OCI-LY1 (cell line): Measurements from ENCODE around the gene DOCK1.

ENCODE experiments used
- H2AFZ ChIP-seq: fragments of 200-600 bp; sonication (generic), shearing (Covaris generic); 2 replicates; pipeline ENCODE4 v1.6.0; 2014; ENCODE audit warnings: antibody characterized with exemption, mild to moderate bottlenecking, low read length
- H3F3A ChIP-seq: fragments of 200-600 bp; sonication (generic), shearing (Covaris generic); 2 replicates; pipeline ENCODE4 v1.6.0; 2014; ENCODE audit warnings: mild to moderate bottlenecking, antibody characterized with exemption, low read length, moderate library complexity; ENCODE audit not compliant: insufficient read depth
- H3K27ac ChIP-seq: fragments of 200-600 bp; sonication (generic); 2 replicates; pipeline ENCODE4 v1.5.1; 2014; ENCODE audit warnings: low read length, mixed run types, mild to moderate bottlenecking, low read depth; ENCODE audit not compliant: poor library complexity, severe bottlenecking
- H3K27me3 ChIP-seq: fragments of 200-600 bp; sonication (generic); 2 replicates; pipeline ENCODE4 v1.6.0; 2014; ENCODE audit warnings: antibody characterized with exemption, mild to moderate bottlenecking, low read length, moderate library complexity; ENCODE audit not compliant: insufficient read depth
- H3K36me3 ChIP-seq: fragments of 200-600 bp; sonication (generic); 2 replicates; pipeline ENCODE4 v1.6.1; 2014; ENCODE audit warnings: mild to moderate bottlenecking, antibody characterized with exemption, low read length, moderate library complexity, mixed read lengths; ENCODE audit not compliant: insufficient read depth
- H3K4me1 ChIP-seq: fragments of 200-600 bp; sonication (generic); 2 replicates; pipeline ENCODE4 v1.5.1; 2014; ENCODE audit warnings: mild to moderate bottlenecking, low read length, moderate library complexity; ENCODE audit not compliant: insufficient read depth, severe bottlenecking
- H3K4me2 ChIP-seq: fragments of 200-600 bp; sonication (generic), shearing (Covaris generic); 2 replicates; pipeline ENCODE4 v1.6.1; 2014; ENCODE audit warnings: low read length
- H3K4me3 ChIP-seq: fragments of 200-600 bp; sonication (generic); 2 replicates; pipeline ENCODE4 v1.5.1; 2014; ENCODE audit warnings: low read length, low read depth, mild to moderate bottlenecking, mixed read lengths; ENCODE audit not compliant: poor library complexity, severe bottlenecking
- H3K79me2 ChIP-seq: fragments of 200-600 bp; shearing (Covaris generic); 2 replicates; pipeline ENCODE4 v1.6.1; 2016; ENCODE audit warnings: mixed run types, low read length, mixed read lengths; ENCODE audit not compliant: insufficient read depth
- H3K9ac ChIP-seq: fragments of 200-600 bp; sonication (generic), shearing (Covaris generic); 2 replicates; pipeline ENCODE4 v1.6.1; 2014; ENCODE audit warnings: mild to moderate bottlenecking, low read length, mixed read lengths
- H3K9me2 ChIP-seq: fragments of 200-600 bp; sonication (generic), shearing (Covaris generic); 2 replicates; pipeline ENCODE4 v1.6.1; 2014; ENCODE audit warnings: low read depth, mild to moderate bottlenecking, low read length, mixed read lengths
- H3K9me3 ChIP-seq: fragments of 200-600 bp; shearing (Covaris generic); 2 replicates; pipeline ENCODE4 v1.6.1; 2014; ENCODE audit warnings: low read length, mixed read lengths
- H4K20me1 ChIP-seq: fragments of 200-600 bp; sonication (generic), shearing (Covaris generic); 2 replicates; pipeline ENCODE4 v1.6.0; 2016; ENCODE audit warnings: mild to moderate bottlenecking, low read length; ENCODE audit not compliant: insufficient read depth
- CTCF ChIP-seq: fragments of 200-600 bp; sonication (generic), shearing (Covaris generic); IDR thresholded peaks from 2 replicates; pipeline ENCODE4 v1.5.1; 2017; ENCODE audit warnings: mild to moderate bottlenecking, antibody characterized with exemption, low read length, moderate library complexity, mixed read lengths
- EZH2 ChIP-seq: fragments of 200-600 bp; sonication (generic), shearing (Covaris generic); IDR thresholded peaks from 2 replicates; pipeline ENCODE4 v1.8.0; 2017; ENCODE audit warnings: borderline replicate concordance, mixed run types, mild to moderate bottlenecking, antibody characterized with exemption, low read length, moderate library complexity, mixed read lengths

Gene DOCK1

GRCh38 chr10:127046975-127047877 is 142.0 kb downstream of the DOCK1 start:
- Histone ChIP-seq H3K9ac (no peak overlapping the region), H3K4me3 (no peak overlapping the region), H3K9me3 (no peaks in the 10 kb centered on the region), H3F3A (no peaks in the 10 kb centered on the region), H3K4me2 (no peak overlapping the region), H3K27me3 (no peaks in the 10 kb centered on the region; the same call in 1 of the 2 replicates), H3K4me1 (no peaks in the 10 kb centered on the region), H3K9me2 (no peaks in the 10 kb centered on the region), H3K36me3 (no peaks in the 10 kb centered on the region), H4K20me1 (no peaks in the 10 kb centered on the region), H3K79me2 (no peaks in the 10 kb centered on the region), H3K27ac (no peak overlapping the region), H2AFZ (no peak overlapping the region)
- no peak for TF ChIP-seq EZH2
- TF ChIP-seq CTCF: no peak

- Histone ChIP-seq H3K27ac (no peak overlapping the region), H3K4me3 (no peak overlapping the region), H3K79me2 (no peaks in the 10 kb centered on the region), H3K36me3 (no peaks in the 10 kb centered on the region), H3K27me3 (no peaks in the 10 kb centered on the region; the same call in 1 of the 2 replicates), H2AFZ (no peak overlapping the region), H4K20me1 (no peaks in the 10 kb centered on the region), H3F3A (no peaks in the 10 kb centered on the region), H3K9ac (no peak overlapping the region), H3K4me1 (no peaks in the 10 kb centered on the region), H3K4me2 (no peak overlapping the region), H3K9me3 (no peaks in the 10 kb centered on the region), H3K9me2 (no peaks in the 10 kb centered on the region)
- TF ChIP-seq CTCF (no peak), EZH2 (no peak)
Observed at GRCh38 chr10:127047878-127048238, 142.6 kb downstream of the DOCK1 start.

- Histone ChIP-seq H3F3A (no peaks in the 10 kb centered on the region), H3K9ac (no peak overlapping the region), H3K4me1 (no peaks in the 10 kb centered on the region), H2AFZ (no peak overlapping the region), H4K20me1 (no peaks in the 10 kb centered on the region), H3K36me3 (no peaks in the 10 kb centered on the region), H3K27ac (no peak overlapping the region), H3K27me3 (no peaks in the 10 kb centered on the region; the same call in 1 of the 2 replicates), H3K79me2 (no peaks in the 10 kb centered on the region), H3K4me3 (no peak overlapping the region), H3K9me3 (no peaks in the 10 kb centered on the region), H3K4me2 (no peak overlapping the region), H3K9me2 (no peaks in the 10 kb centered on the region)
- no peak for TF ChIP-seq EZH2
- TF ChIP-seq CTCF: no peak
Observed at GRCh38 chr10:127048630-127049029, 143.4 kb downstream of the DOCK1 start.
